GM18951 (cell line): ENCODE results near the gene MIA3.
"Not testable (repeated sequence)": the region's sequence is repeated elsewhere in the genome, so short reads cannot be mapped to it uniquely, and the experiment has no call there.

Experiments
- POLR2A ChIP-seq: IDR thresholded peaks from 4 replicates; pipeline ENCODE4 v1.6.1; 2011; ENCODE audit warnings: mild to moderate bottlenecking; ENCODE audit not compliant: insufficient read length, insufficient read depth; ENCODE audit errors: extremely low read depth
- in situ Hi-C: fragments of 300-500 bp; cut with MboI; formaldehyde crosslinking; loops from one replicate; pipeline ENCODE4 v1.12.0; 2022; ENCODE audit warnings: low sequenced_read_pairs, mixed read lengths, inconsistent platforms; ENCODE audit not compliant: unreplicated experiment

MIA3 gene

GRCh38 chr1:222657899-222658298 lies 40.0 kb downstream of the MIA3 start:
- in situ Hi-C loops: no loop called here
- TF ChIP-seq POLR2A: no peak

GRCh38 chr1:222663431-222663934 lies 45.6 kb downstream of the MIA3 start:
- in situ Hi-C loops: no loop called here
- TF ChIP-seq POLR2A: no peak

GRCh38 chr1:222665964-222666363 lies 48.1 kb downstream of the MIA3 start:
- no peak for TF ChIP-seq POLR2A
- in situ Hi-C loops: no loop called here

GRCh38 chr1:222668184-222668583 lies 50.3 kb downstream of the MIA3 start:
- in situ Hi-C loops: not testable (repeated sequence)

DNA sequence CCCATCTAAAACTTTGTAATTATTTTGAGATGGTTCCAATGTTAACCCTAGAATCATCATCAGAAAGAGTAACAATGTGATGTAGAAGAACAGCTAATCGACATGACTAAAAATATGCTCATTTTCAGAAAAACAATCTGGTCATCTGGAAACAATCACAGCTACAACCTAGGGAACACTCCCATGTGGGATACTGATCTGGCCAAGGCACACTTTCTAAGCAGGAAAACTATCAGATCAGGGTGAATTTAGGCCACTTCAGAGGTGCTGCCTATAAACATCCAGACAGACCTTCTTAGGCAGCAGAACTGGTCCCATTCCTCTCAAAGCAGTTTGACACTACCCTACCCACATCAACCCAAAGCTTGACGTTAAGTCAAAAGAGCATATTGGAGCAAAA lies 51.2 kb downstream of the MIA3 start:
- in situ Hi-C loops: not testable (repeated sequence)

DNA sequence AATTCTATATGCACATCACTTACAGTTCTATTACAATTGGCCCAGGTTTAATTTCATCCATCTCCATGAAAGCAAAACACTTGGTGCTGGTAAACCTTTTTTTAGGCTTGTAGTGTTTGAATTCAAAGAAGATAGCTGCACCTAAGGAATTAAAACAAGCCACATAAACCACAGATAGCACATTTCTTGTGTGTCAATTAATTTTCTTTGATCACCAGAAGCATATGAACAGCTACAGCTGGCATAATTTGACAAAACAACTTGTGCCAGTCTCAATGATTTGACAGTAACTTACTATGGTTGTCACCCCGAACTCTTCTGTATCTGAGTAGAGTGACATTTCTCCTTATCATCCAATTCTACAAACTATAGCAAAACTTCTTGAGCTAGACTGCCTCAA lies 52.2 kb downstream of the MIA3 start:
- in situ Hi-C loops: no loop called here
- TF ChIP-seq POLR2A: no peak

GRCh38 chr1:222680080-222680479 lies 62.2 kb downstream of the MIA3 start:
- no peak for TF ChIP-seq POLR2A
- in situ Hi-C loops: no loop called here

DNA sequence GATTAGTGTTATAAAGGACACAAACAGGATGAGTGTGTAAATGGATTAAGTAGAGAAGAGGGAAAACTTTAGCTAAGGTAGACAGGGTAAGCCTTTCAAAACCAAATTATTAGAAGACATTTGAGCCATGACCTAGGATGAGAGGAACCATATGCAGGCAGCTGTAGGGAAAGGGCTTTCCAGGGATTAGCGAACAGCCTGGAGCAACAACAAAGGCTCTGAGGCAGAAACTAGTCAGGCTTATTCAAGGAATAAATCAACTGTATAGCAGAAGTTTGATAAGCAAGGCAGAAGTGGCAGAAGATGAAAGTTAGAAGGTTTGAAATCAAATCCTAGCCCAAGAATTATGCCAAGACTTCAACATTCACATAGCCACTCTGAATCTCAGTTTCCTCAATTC lies 73.1 kb downstream of the MIA3 start:
- TF ChIP-seq POLR2A: no peak
- in situ Hi-C loops: no loop called here

- TF ChIP-seq POLR2A: no peak
Measured at GRCh38 chr1:222694927-222695326, 77.0 kb downstream of the MIA3 start.

DNA sequence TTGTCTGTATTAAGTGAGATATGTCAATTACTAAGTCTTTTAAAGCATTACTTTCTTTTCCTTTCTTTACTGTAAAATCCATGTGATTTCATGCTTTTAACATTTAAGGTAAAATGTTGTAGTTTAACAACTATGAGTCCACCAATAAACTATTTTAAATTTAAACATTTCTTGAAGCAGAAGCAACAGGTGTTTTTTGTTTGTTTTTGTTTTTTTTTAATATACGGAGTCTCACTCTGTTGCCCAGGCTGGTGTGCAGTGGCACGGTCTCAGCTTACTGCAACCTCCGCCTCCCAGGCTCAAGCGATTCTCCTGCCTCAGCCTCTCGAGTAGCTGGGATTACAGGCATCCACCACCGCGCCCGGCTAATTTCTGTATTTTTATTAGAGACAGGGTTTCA lies 78.8 kb downstream of the MIA3 start:
- in situ Hi-C loops: no loop called here
- no peak for TF ChIP-seq POLR2A

More at GRCh38 chr1:222694927-222695326, 77.0 kb downstream of the MIA3 start:
- in situ Hi-C loops: no loop called here

GRCh38 chr1:222697203-222697602 lies 79.3 kb downstream of the MIA3 start:
- no peak for TF ChIP-seq POLR2A
- in situ Hi-C loops: no loop called here

DNA sequence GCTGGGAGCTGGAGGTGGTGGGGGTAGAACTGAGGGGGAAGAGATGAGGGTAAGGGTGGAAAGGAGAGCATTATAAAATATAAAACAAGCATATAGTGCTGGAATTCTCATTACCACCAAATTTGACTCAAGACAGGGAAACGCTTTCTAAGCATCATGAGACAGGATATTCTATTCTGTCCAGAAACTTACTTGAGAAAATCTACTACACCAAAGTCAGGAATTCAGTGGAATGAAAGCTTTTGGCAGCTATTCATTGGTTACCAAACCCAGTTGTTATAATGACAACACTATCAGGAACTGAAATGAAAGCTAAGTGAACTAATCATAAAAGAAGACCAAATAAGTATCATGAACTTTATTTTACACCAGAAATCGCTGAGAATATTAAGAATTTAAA lies 79.9 kb downstream of the MIA3 start:
- in situ Hi-C loops: no loop called here
- no peak for TF ChIP-seq POLR2A

DNA sequence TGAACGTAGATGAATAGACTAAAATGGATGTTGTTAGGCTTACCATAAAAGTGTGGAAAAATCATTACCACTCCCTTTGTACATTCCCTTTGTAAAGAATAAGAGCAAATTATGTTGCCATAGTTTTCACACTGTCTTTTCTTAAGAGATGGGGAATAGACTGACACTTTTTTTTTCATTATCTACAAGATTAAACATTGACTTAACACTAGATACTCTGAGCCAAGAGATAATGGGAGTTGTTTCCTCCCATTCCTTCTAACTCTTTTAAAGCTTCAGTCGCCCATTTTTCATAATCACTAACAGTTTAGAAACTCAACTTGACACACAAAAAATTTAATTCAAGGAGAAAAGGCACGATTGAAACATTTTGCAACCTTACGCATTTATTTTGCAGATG lies 84.3 kb downstream of the MIA3 start:
- no peak for TF ChIP-seq POLR2A
- in situ Hi-C loops: no loop called here

GRCh38 chr1:222704260-222704659 lies 86.4 kb downstream of the MIA3 start:
- in situ Hi-C loops: no loop called here
- TF ChIP-seq POLR2A: no peak

- in situ Hi-C loops: no loop called here
Measured at GRCh38 chr1:222706815-222707214, 88.9 kb downstream of the MIA3 start.

More at GRCh38 chr1:222706815-222707214, 88.9 kb downstream of the MIA3 start:
- no peak for TF ChIP-seq POLR2A
